Measurements from ENCODE around the gene PYDC1. TPM values are rescaled to one million over a fixed set of nuclear protein-coding genes. Genes with fewer than 3 reads are reported as not detected.

Gene PYDC1
- total RNA-seq, 1 donor from 2014 or later, result not detected

DNA sequence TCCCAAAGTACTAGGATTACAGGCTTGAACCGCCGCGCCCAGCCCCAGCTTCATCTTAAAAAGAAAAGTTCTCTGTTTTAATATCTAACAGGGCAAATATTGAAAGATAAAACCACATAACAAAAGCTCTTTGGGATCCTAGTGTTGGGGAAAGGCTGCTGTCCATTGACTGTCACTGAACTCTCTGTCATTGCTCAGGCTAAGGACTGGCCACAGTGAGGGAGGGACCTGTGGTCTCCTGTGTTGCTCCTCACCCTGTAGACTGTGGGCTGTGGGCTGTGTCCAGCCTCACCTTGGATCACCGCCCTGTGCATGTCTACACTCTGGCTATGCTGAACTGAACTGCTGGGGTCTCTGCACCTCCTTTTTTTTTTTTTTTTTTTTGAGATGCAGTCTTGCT lies 11.3 kb upstream of the PYDC1 start:
- no peak overlapping the region for H3K4me3 Mint-ChIP-seq
- DNase-seq (ENCODE audit: low read depth, low spot score), result no peak
- H3K36me3 Mint-ChIP-seq (ENCODE audit: low read depth), result no peaks in the 10 kb centered on the region
- H3K27ac Mint-ChIP-seq (ENCODE audit: unreplicated experiment), result no peak overlapping the region
- H3K4me1 Mint-ChIP-seq, result peaks cover 3% of the 10 kb centered on the region
- H3K9me3 Mint-ChIP-seq, result no peaks in the 10 kb centered on the region
- TF ChIP-seq, protein P1, sequence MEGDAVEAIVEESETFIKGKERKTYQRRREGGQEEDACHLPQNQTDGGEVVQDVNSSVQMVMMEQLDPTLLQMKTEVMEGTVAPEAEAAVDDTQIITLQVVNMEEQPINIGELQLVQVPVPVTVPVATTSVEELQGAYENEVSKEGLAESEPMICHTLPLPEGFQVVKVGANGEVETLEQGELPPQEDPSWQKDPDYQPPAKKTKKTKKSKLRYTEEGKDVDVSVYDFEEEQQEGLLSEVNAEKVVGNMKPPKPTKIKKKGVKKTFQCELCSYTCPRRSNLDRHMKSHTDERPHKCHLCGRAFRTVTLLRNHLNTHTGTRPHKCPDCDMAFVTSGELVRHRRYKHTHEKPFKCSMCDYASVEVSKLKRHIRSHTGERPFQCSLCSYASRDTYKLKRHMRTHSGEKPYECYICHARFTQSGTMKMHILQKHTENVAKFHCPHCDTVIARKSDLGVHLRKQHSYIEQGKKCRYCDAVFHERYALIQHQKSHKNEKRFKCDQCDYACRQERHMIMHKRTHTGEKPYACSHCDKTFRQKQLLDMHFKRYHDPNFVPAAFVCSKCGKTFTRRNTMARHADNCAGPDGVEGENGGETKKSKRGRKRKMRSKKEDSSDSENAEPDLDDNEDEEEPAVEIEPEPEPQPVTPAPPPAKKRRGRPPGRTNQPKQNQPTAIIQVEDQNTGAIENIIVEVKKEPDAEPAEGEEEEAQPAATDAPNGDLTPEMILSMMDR (conservative IDR thresholded peaks at IDR 0.05), result no peak
- H3K27me3 Mint-ChIP-seq (ENCODE audit: low read depth), result peaks cover 4% of the 10 kb centered on the region

DNA sequence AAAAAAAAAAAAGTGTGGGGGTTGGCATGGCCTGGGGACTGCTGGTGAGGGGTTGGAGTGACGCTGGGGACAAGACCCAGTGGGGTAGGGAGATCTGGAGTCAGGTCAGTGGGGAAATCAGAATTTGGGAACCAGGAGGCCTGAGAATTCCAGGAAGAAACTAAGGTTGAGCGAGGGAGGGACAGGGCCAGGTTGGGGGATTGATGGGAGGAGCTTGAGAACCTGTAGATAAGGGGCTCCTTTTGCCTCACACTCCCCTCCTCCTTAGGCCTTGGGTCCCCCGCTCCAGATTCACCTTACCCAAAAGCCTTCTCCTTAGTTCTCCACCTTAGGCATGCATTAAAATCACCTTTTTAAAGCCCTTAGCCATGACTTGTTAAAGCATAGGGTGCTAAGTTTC lies 8.3 kb upstream of the PYDC1 start:
- TF ChIP-seq, protein P1 (conservative IDR thresholded peaks at IDR 0.05), result no peak
- H3K27me3 Mint-ChIP-seq (ENCODE audit: low read depth), result peaks cover 25% of the 10 kb centered on the region
- H3K4me1 Mint-ChIP-seq, result peaks cover 3% of the 10 kb centered on the region
- H3K9me3 Mint-ChIP-seq, result no peaks in the 10 kb centered on the region
- H3K4me3 Mint-ChIP-seq, result no peak overlapping the region
- no peak for DNase-seq (ENCODE audit: low read depth, low spot score)
- no peaks in the 10 kb centered on the region for H3K36me3 Mint-ChIP-seq (ENCODE audit: low read depth)
- H3K27ac Mint-ChIP-seq (ENCODE audit: unreplicated experiment), result peak overlapping the region; percentile 43

DNA sequence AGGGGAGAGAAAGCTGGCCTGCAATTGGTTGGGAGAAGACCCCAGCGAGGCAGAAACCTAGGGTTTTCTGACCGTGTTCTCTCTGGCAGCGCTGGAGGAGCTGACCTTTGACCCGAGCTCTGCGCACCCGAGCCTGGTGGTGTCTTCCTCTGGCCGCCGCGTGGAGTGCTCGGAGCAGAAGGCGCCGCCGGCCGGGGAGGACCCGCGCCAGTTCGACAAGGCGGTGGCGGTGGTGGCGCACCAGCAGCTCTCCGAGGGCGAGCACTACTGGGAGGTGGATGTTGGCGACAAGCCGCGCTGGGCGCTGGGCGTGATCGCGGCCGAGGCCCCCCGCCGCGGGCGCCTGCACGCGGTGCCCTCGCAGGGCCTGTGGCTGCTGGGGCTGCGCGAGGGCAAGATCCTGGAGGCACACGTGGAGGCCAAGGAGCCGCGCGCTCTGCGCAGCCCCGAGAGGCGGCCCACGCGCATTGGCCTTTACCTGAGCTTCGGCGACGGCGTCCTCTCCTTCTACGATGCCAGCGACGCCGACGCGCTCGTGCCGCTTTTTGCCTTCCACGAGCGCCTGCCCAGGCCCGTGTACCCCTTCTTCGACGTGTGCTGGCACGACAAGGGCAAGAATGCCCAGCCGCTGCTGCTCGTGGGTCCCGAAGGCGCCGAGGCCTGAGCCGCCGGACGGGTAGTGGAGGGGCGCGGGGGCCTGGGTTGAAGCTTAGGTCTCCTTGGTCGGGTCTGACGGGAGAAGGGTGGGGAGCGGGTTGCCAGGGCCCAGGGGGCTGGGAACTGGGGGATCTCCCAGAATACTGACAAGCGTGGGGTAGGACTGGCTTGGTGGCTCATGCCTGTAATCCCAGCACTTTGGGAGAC lies 7.4 kb upstream of the PYDC1 start:
- no peak overlapping the region for H3K4me3 Mint-ChIP-seq
- DNase-seq (ENCODE audit: low read depth, low spot score), result no peak
- no peaks in the 10 kb centered on the region for H3K36me3 Mint-ChIP-seq (ENCODE audit: low read depth)
- peaks cover 32% of the 10 kb centered on the region for H3K27me3 Mint-ChIP-seq (ENCODE audit: low read depth)
- no peaks in the 10 kb centered on the region for H3K9me3 Mint-ChIP-seq
- TF ChIP-seq, protein P1 (conservative IDR thresholded peaks at IDR 0.05), result no peak
- H3K27ac Mint-ChIP-seq (ENCODE audit: unreplicated experiment), result no peak overlapping the region
- H3K4me1 Mint-ChIP-seq, result peaks cover 3% of the 10 kb centered on the region

DNA sequence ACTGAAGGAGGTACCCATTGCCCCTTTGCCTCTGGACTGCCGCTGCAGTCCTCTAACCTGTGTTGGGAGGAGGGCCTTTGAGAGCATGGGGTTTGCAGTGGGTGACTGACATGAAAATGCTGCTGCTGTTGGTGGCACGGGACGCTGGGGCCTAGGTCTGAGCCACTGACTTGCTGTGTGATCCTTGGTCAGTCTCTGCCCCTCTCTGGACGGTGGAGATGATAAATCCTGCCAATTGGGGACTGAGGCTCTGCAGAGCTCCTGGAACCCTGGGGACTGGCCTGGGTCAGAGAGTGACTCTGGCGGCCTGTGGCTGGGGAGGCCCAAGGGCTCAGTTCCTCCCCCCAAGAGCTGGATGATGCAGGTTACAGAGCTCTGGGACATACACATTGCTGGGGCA lies 6.1 kb upstream of the PYDC1 start:
- no peak overlapping the region for H3K27ac Mint-ChIP-seq (ENCODE audit: unreplicated experiment)
- DNase-seq (ENCODE audit: low read depth, low spot score), result no peak
- H3K27me3 Mint-ChIP-seq (ENCODE audit: low read depth), result peaks cover 42% of the 10 kb centered on the region
- no peaks in the 10 kb centered on the region for H3K4me1 Mint-ChIP-seq
- no peak overlapping the region for H3K4me3 Mint-ChIP-seq
- no peaks in the 10 kb centered on the region for H3K36me3 Mint-ChIP-seq (ENCODE audit: low read depth)
- H3K9me3 Mint-ChIP-seq, result no peaks in the 10 kb centered on the region
- TF ChIP-seq, protein P1 (conservative IDR thresholded peaks at IDR 0.05), result no peak

DNA sequence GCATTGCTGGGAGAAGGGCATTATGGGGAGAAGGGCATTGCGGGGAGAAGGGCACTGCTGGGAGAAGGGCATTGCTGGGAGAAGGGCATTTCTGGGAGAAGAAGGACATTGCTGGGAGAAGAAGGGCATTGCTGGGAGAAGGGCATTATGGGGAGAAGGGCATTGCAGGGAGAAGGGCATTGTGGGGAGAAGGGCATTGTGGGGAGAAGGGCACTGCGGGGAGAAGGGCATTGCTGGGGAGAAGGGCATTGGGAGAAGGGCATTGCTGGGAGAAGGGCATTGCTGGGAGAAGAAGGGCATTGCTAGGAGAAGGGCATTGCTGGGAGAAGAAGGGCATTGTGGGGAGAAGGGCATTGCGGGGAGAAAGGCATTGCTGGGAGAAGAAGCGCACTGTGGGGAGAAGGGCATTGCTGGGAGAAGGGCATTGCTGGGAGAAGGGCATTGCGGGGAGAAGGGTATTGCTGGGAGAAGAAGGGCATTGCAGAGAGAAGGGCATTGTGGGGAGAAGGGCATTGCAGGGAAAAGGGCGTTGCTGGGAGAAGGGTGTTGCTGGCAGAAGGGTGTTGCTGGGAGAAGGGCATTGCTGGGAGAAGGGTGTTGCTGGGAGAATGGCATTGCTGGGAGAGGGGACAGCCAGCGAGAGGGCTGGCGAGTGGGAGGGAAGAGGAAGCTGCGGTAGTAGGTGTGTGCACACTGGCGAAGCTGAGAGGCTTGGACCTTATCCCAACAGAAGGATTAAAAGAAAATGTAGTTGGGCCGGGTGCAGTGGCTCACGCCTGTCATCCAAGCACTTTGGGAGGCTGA lies 4.6 kb upstream of the PYDC1 start:
- DNase-seq (ENCODE audit: low read depth, low spot score), result no peak
- TF ChIP-seq, protein P1 (conservative IDR thresholded peaks at IDR 0.05), result no peak
- Mint-ChIP-seq H3K4me1 (no peaks in the 10 kb centered on the region), H3K27ac (ENCODE audit: unreplicated experiment) (no peak overlapping the region), H3K9me3 (no peaks in the 10 kb centered on the region), H3K36me3 (ENCODE audit: low read depth) (no peaks in the 10 kb centered on the region), H3K4me3 (no peak overlapping the region), H3K27me3 (ENCODE audit: low read depth) (peaks cover 57% of the 10 kb centered on the region)
